K562 (cell line): ENCODE results near the gene ZBTB43. TPM values are rescaled to one million over a fixed set of nuclear protein-coding genes. Genes with fewer than 3 reads are reported as not detected.

Experiments
- ATAC-seq: fragments of 200-7000 bp; cut with Tn5 transposase; 3 replicates; pipeline ENCODE4 v1.9.1; 2020; ENCODE audit warnings: moderate library complexity
- BruUV-seq: library from RNA; stranded (reverse); fragments of 400-500 nt; replicated peaks from 2 replicates; lab custom pipeline; 2021; lab: Mats Ljungman, UMichigan
- CTCF ChIA-PET: fragments of 300-600 bp; formaldehyde crosslinking; extraction: SDS; loops from one replicate; lab custom pipeline; 2021; ENCODE audit warnings: low intra/inter-chr PET ratio; lab: Yijun Ruan, JAX
- POLR2A ChIA-PET: fragments of 300-600, 350-650 bp; sonication (Branson Sonifier 250); formaldehyde crosslinking; extraction: SDS; loops from one replicate; lab custom pipeline; 2021; ENCODE audit warnings: antibody characterized with exemption, inconsistent platforms; lab: Yijun Ruan, JAX
- DNase-seq, 4 experiments: peaks; one replicate each; pipeline versions ENCODE4 v3.0.0 to v3.0.0-alpha.2; 2011 to 2018; ENCODE audit warnings: low spot score in 3 of 4, mixed read lengths in 3 of 4; ENCODE audit errors: extremely low read depth in 1 of 4
- FAIRE-seq: peaks from 2 replicates; lab custom pipeline; 2011; peaks lifted over from hg19 to GRCh38; lab: Jason Lieb, UNC
- H2AFZ ChIP-seq: 2 replicates; pipeline ENCODE4 v1.6.0; 2011; ENCODE audit warnings: low read depth, low read length, control low read depth, inconsistent platforms
- H3K27ac ChIP-seq: fragments of 200-600 bp; 3 replicates; pipeline ENCODE4 v1.8.0; 2011; ENCODE audit warnings: low read depth, mild to moderate bottlenecking, control low read depth, inconsistent platforms, low read length, moderate library complexity, mixed read lengths; ENCODE audit errors: extremely low read depth
- H3K27me3 ChIP-seq, 2 experiments: fragments of 300-600 bp in 1 of 2; 2 replicates in 1 of 2; 3 replicates in 1 of 2; pipeline versions ENCODE4 v1.6.0 to v1.8.0; 2011; ENCODE audit warnings: inconsistent platforms in 2 of 2, low read length in 2 of 2, mild to moderate bottlenecking in 1 of 2, mixed read lengths in 1 of 2, moderate library complexity in 1 of 2; ENCODE audit not compliant: control insufficient read depth in 2 of 2, insufficient read depth in 2 of 2
- H3K36me3 ChIP-seq: fragments of 300-600 bp; 3 replicates; pipeline ENCODE4 v1.8.0; 2011; ENCODE audit warnings: mild to moderate bottlenecking, low read length, inconsistent platforms; ENCODE audit not compliant: control insufficient read depth, insufficient read depth
- H3K4me1 ChIP-seq, 2 experiments: fragments of 200-600 bp in 1 of 2; replicated peaks in 1 of 2; 2 replicates in 1 of 2; 3 replicates in 1 of 2; pipeline versions ENCODE4 v1.5.1 to v1.8.0; 2011; ENCODE audit warnings: inconsistent platforms in 2 of 2, low read length in 2 of 2, mild to moderate bottlenecking in 1 of 2, mixed read lengths in 1 of 2, moderate library complexity in 1 of 2; ENCODE audit not compliant: control insufficient read depth in 2 of 2, insufficient read depth in 2 of 2
- H3K4me2 ChIP-seq: 2 replicates; pipeline ENCODE4 v1.6.1; 2011; ENCODE audit warnings: low read length, control low read depth, inconsistent platforms, mixed read lengths; ENCODE audit not compliant: insufficient read depth
- H3K4me3 ChIP-seq: fragments of 200-600 bp; sonication (generic), shearing (Covaris generic); 2 replicates; pipeline ENCODE4 v1.5.1; 2016; ENCODE audit warnings: control low read depth, inconsistent platforms
- H3K79me2 ChIP-seq: fragments of 200-600 bp; 3 replicates; pipeline ENCODE4 v1.8.0; 2011; ENCODE audit warnings: low read length, inconsistent platforms; ENCODE audit not compliant: control insufficient read depth, insufficient read depth
- H3K9ac ChIP-seq, 2 experiments: 2 replicates each; pipeline versions ENCODE4 v1.6.0 to v1.6.1; 2011; ENCODE audit warnings: low read depth in 2 of 2, low read length in 2 of 2, control low read depth in 1 of 2, inconsistent platforms in 1 of 2, mild to moderate bottlenecking in 1 of 2, mixed read lengths in 1 of 2; ENCODE audit not compliant: insufficient read depth in 1 of 2
- H3K9me1 ChIP-seq: one replicate; pipeline ENCODE4 v1.6.0; 2011; ENCODE audit warnings: inconsistent platforms, mild to moderate bottlenecking, low read length, moderate library complexity; ENCODE audit not compliant: control insufficient read depth, insufficient read depth
- H3K9me3 ChIP-seq: replicated peaks from 2 replicates; pipeline ENCODE4 v1.5.1; 2011; ENCODE audit warnings: low read depth, low read length, inconsistent platforms; ENCODE audit not compliant: control insufficient read depth, insufficient read depth
- H4K20me1 ChIP-seq: replicated peaks from 2 replicates; pipeline ENCODE4 v1.6.1; 2011; ENCODE audit warnings: low read length, inconsistent platforms, mixed read lengths; ENCODE audit not compliant: control insufficient read depth, insufficient read depth
- ETV1 ChIP-seq: fragments of 450-650 bp; conservative IDR thresholded peaks from 2 replicates; pipeline ENCODE4 v1.6.1; 2016; ENCODE audit warnings: missing genetic modification characterization, control low read depth, low read depth, missing compliant biosample characterization
- PBX2 ChIP-seq, 2 experiments: IDR thresholded peaks in 1 of 2; conservative IDR thresholded peaks in 1 of 2; 2 replicates each; pipeline ENCODE4 v1.6.1; 2016; ENCODE audit warnings: low read depth in 2 of 2, mild to moderate bottlenecking in 1 of 2, missing compliant biosample characterization in 1 of 2, missing genetic modification characterization in 1 of 2, moderate library complexity in 1 of 2
- RFX1 ChIP-seq: fragments of 450-650 bp; IDR thresholded peaks from 2 replicates; pipeline ENCODE4 v1.6.1; 2016; ENCODE audit warnings: mild to moderate bottlenecking, moderate library complexity
- ZFP36 ChIP-seq: fragments of 150-350 bp; IDR thresholded peaks from 2 replicates; pipeline ENCODE4 v1.6.1; 2018; ENCODE audit warnings: low read length, low read depth; ENCODE audit not compliant: partially characterized antibody
- WGBS: fragments of 100-300 bp; shearing (Covaris generic); methylation state at CpG from one replicate; pipeline ENCODE4 v1.1.6; 2016; ENCODE audit warnings: low coverage, mixed read lengths; ENCODE audit not compliant: insufficient coverage; ENCODE audit errors: missing lambda C conversion rate; 5-methylcytosine and 5-hydroxymethylcytosine counted together
- in situ Hi-C: fragments of 300-500 bp; cut with MboI; formaldehyde crosslinking; loops from 4 replicates; pipeline ENCODE4 v1.15.0; 2018; ENCODE audit warnings: inconsistent platforms, mixed read lengths
- intact Hi-C: fragments of 100-400 bp; cut with micrococcal nuclease; formaldehyde crosslinking; loops from 2 replicates; pipeline ENCODE4 v1.14.2; 2022
- polyA plus RNA-seq, 8 experiments: library from polyadenylated mRNA; depleted of rRNA in 4 of 8; stranded (reverse) in 5 of 8; unstranded in 3 of 8; fragments of >200 nt; fragmentation: Nextera tagmentation in 2 of 8; fragmentation: Illumina TruSeq in 1 of 8; extraction: Ambion mirVana in 2 of 8; extraction: Trizol in 1 of 8; gene quantifications; 2 replicates each; pipeline versions ENCODE4 v1.2.1 to v1.2.3, GENCODE V29; 2011 to 2014; ENCODE audit warnings: inconsistent platforms in 1 of 8, missing spikeins in 1 of 8
- total RNA-seq, 7 experiments: library from RNA; depleted of rRNA in 6 of 7; stranded (reverse); fragments of >200 nt in 6 of 7; fragmentation: Illumina TruSeq in 2 of 7; extraction: Trizol in 2 of 7; gene quantifications; 2 replicates each; pipeline versions ENCODE4 v1.2.1 to v1.2.3, GENCODE V29; 2011 to 2021; ENCODE audit warnings: low replicate concordance in 1 of 7

ZBTB43 gene
- total and polyA plus RNA-seq, 9 of the 15 experiments (the other 6 are each of a cell fraction or from before 2014, with no cell fraction given): 3.9 to 17.2 (median 9.1) TPM

GRCh38 chr9:126791406-126792230 lies 13.2 kb upstream of the ZBTB43 start:
- intact Hi-C loops: no loop called here
- TF ChIP-seq PBX2 (CRISPR knock-in tag; IDR thresholded peaks at IDR 0.05; ENCODE audit: low read depth) (no peak), PBX2 (tag; conservative IDR thresholded peaks at IDR 0.05; ENCODE audit: low read depth) (0 out of 2 replicates have a peak, but pooled peaks have one; percentile 17), ETV1 (no peak), RFX1 (peak; percentile 75), ZFP36 (peak; percentile 15)
- TF ChIP-seq, all 486 proteins: peak for 3
- FAIRE-seq: no peak
- H4K20me1 ChIP-seq: no peaks in the 10 kb centered on the region; the same call in 1 of the 2 replicates
- no peaks in the 10 kb centered on the region for H3K9me1 ChIP-seq
- H3K27ac ChIP-seq: no peak overlapping the region
- 0% methylated on average over 9 of the region's 9 CpGs for WGBS
- POLR2A ChIA-PET: interaction anchor here (0.6 to 1.1 kb wide), 2 partner anchors 8 to 109 kb away, joined by 3 to 5 read pairs; no protein-coding TSS in a partner anchor
- no peaks in the 10 kb centered on the region for H3K9me3 ChIP-seq
- H3K27me3 ChIP-seq: peaks cover 48 to 58% of the 10 kb centered on the region in 2 experiments
- no peak overlapping the region for H3K4me2 ChIP-seq
- no peaks in the 10 kb centered on the region for H3K4me1 ChIP-seq
- no peaks in the 10 kb centered on the region for H3K36me3 ChIP-seq
- no peak for ATAC-seq
- no peaks in the 10 kb centered on the region for H3K79me2 ChIP-seq
- H3K4me3 ChIP-seq: no peak overlapping the region
- BruUV-seq: no TSS peak
- no peak for DNase-seq
- no peak overlapping the region for H2AFZ ChIP-seq
- CTCF ChIA-PET: no interaction called here
- H3K9ac ChIP-seq: no peak overlapping the region
- in situ Hi-C loops: no loop called here
